ENCODE data around the gene TCF23.

DNA sequence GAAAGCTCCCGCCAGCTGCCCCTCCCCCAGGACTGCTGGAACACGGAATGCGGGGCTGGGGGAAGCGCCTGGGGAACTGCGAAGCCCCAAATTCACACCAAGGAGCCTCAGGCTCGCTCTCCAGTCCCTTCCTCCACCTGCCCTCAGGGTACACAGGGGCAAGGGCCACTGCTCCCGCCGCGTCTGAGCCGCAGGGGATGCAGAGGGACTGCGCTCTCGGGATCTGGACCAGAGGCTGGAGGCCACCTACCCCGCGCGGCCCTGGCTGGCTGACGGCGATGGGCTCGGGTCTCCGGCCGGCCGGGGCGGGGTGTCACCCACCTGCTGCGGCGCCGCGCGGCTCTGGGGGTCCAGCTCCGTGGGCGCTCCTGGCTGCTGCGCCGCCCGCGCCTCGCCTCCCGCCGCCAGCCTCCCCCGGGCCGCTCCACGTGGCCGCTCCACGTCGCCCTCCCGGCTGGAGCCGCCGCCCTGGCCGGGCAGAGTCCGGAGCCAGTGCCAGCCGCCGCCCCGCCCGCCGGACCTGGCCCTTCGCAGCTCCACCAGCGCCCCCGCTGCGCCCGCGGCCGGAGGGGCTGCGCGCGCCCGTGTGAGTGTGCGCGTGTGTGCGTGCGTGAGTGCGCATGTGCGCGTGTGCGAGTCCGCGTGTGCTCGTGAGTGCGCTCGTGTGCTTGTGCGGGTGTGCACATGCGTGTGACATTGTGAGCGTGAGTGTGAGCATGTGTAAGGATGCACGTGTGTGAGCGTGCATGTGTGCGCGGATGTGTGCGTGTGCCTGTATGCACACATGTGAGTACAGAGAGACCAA lies 30.1 kb upstream of the TCF23 start, which contains the start of gene CGREF1:
- TF ChIP-seq CTCF (IDR thresholded peaks at IDR 0.05) (no peak), POLR2A (IDR thresholded peaks at IDR 0.05) (no peak)
